Retina (tissue), 1 donor: ENCODE data around the gene PEX26.
"Not testable (repeated sequence)": the region's sequence is repeated elsewhere in the genome, so short reads cannot be mapped to it uniquely, and the experiment has no call there.

ENCODE experiments used
- DNase-seq: peaks from one replicate; pipeline ENCODE4 v3.0.0-alpha.2; 2016

Gene PEX26

GRCh38 chr22:18056807-18057474, 20.8 kb upstream of the PEX26 start:
- no peak for DNase-seq

GRCh38 chr22:18057568-18058209, 20.1 kb upstream of the PEX26 start:
- DNase-seq, result no peak

- no peak for DNase-seq
Measured at GRCh38 chr22:18058371-18059093, 19.3 kb upstream of the PEX26 start.

GRCh38 chr22:18059094-18059417, 18.7 kb upstream of the PEX26 start:
- DNase-seq, result no peak

- DNase-seq, result no peak
Measured at GRCh38 chr22:18059473-18059872, 18.3 kb upstream of the PEX26 start.

GRCh38 chr22:18059991-18060390, 17.8 kb upstream of the PEX26 start:
- no peak for DNase-seq

GRCh38 chr22:18060646-18061620, 16.9 kb upstream of the PEX26 start:
- DNase-seq, result peak; percentile 46

GRCh38 chr22:18062421-18062820, 15.4 kb upstream of the PEX26 start:
- no peak for DNase-seq

- DNase-seq, result no peak
Measured at GRCh38 chr22:18063306-18063705, 14.5 kb upstream of the PEX26 start.

- DNase-seq, result not testable (repeated sequence)
Measured at GRCh38 chr22:18063715-18064114, 14.1 kb upstream of the PEX26 start.

- DNase-seq, result no peak
Measured at GRCh38 chr22:18064636-18065035, 13.2 kb upstream of the PEX26 start.

- no peak for DNase-seq
Measured at GRCh38 chr22:18065256-18065655, 12.5 kb upstream of the PEX26 start.

- DNase-seq, result no peak
Measured at GRCh38 chr22:18066181-18066859, 11.5 kb upstream of the PEX26 start.

- no peak for DNase-seq
Measured at GRCh38 chr22:18067121-18067520, 10.7 kb upstream of the PEX26 start.

- no peak for DNase-seq
Measured at GRCh38 chr22:18067548-18068341, 10.0 kb upstream of the PEX26 start.

- no peak for DNase-seq
Measured at GRCh38 chr22:18068381-18068988, 9.3 kb upstream of the PEX26 start.

GRCh38 chr22:18069041-18069440, 8.7 kb upstream of the PEX26 start:
- DNase-seq, result no peak

- DNase-seq, result no peak
Measured at GRCh38 chr22:18070041-18070440, 7.7 kb upstream of the PEX26 start.

- DNase-seq, result no peak
Measured at GRCh38 chr22:18070556-18071306, 7.1 kb upstream of the PEX26 start.

- DNase-seq, result not testable (repeated sequence)
Measured at GRCh38 chr22:18071307-18071967, 6.4 kb upstream of the PEX26 start.
